Activated gamma-delta T cell treated with anti-CD3 and anti-CD28 coated beads, Interleukin-2, amount 50 U/mL, for 16 hours (primary cell): Measurements from ENCODE around the gene POLD1.
A peak's percentile ranks its signal among the peaks of the same experiment; 100 is the strongest.

Source experiments
- DNase-seq: peaks from one replicate; pipeline ENCODE4 v3.0.0-alpha.2; 2020; ENCODE audit warnings: low read depth

Gene POLD1

DNA sequence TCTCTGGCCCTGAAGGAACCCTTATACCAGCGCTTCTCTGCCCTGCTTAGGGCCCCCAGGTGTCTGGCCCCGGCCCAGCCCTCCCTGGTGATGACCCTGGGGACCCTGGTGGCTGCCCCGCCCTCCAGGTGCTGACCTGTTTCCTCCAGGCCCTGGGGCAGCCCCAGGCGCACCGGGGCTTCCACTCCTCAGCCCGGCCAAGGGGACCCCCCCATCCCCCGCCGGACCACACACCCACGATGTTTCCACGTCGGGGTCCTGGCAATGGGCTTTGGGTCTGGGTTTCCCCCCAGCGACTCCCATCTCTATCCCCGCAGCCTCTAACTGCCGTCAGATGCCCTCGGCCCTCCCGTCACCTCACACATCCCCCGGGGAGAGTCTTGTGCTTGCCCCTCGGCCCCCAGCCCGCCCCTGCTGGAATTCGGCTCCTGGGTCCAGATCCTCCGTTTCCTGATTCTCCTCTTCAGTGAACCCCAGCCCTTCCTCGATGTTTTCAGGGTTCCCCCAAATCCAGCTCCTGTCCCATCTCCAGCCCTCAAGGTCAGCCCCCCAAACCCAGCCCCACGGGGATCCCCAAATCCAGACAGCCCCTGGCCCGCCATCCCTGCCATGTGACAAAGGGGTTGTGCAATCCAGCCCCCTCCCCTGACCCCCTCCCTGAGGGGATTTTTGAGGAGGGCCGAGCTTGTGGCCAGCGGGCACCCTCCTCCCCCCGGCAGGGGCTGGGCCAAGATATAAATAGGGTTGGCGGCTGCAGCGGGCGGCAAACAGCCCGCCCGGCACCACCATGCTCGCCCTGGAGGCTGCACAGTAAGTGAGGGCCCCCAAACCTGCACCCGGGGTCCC is 34.3 kb downstream of the POLD1 start, which contains the start of gene SPIB:
Gene SPIB (plus strand): TSS at position 763 of the 846 bp plus-strand sequence. CDS start 25 bp downstream, at position 788.
- no peak for DNase-seq

DNA sequence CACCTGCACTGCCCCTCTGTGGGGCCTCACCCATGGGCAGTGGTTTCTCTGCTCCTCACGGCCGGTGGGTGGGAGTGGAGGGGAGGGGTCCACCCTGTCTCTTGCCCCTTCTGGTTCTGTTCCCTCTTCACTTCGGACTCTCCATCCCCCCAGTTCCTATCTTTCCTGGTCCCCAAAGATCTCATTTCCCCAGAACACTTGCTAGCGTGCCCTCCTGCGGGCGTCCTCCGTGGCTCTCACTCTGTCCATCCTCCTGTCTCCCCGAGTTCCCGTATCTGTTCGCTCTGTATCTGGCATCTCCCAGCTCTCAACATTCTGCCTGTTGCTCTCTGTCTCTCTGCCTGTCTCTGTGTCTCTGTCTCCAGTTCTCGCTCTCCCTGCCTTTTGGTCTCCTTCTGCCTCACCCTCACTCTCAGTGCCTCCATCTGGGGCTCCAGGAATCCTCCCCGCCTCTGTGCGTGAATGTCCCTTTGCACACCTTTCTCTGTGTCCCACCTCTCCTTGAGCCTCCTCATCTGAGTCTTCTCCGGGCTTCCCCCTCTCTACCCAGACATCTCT is 35.0 kb downstream of the POLD1 start:
- no peak for DNase-seq

DNA sequence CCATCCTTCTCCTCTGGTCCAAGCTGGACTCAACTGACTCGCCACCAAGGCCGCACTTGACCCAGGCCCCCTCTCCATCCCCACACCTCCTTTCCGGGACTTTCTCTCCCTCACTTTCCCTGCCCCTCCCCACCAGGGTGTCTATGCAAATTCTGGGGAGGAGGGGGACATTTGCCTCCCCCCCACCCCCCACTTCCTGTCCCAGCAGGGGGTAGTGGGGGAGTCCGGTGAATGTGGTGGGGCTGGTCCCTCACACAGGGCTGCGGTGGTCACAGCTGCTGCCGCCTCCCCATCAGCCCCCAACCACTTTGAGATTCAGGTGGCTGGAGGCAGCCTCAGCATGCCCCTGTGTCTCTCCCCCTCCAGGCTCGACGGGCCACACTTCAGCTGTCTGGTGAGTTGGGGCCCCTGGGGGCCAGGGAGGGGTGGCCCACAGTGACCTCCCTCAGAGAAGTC is 35.5 kb downstream of the POLD1 start:
- DNase-seq, result no peak

DNA sequence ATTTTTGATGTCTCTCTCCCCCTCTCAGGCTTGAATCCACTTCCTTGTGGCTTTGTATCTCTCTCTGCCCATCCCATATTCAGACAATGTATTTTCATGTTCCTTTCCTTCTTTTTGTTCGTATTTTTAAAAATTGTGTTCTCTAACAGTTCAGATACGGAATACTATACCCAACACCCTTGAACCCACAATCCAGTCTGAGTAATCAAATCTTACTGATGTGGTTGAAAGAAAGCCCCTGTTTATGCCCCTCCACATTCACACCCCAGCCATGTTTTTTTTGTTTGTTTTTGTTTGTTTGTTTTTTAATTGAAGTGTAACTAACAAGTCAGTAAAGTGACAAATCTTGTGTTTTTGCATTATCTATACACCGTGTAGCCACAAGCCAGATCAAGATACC is 36.0 kb downstream of the POLD1 start:
- DNase-seq, result no peak

DNA sequence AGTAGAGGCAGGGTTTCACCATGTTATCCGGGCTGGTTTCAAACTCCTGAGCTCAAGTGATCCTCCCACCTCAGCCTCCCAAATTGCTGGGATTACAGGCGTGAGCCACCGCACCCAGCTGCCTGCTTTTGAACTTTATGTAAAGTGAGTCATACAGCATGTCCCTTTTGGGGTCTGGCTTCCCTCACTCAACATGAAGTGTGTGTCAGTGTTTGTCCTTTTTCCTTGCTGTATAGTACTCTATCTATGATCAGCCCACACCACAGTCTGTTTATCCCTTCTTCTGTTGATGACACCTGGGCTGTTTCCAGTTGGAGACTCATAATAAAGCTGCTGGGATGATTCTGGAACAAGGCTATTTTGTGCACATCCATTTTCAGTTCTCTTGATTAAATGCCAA is 36.7 kb downstream of the POLD1 start:
- no peak for DNase-seq

DNA sequence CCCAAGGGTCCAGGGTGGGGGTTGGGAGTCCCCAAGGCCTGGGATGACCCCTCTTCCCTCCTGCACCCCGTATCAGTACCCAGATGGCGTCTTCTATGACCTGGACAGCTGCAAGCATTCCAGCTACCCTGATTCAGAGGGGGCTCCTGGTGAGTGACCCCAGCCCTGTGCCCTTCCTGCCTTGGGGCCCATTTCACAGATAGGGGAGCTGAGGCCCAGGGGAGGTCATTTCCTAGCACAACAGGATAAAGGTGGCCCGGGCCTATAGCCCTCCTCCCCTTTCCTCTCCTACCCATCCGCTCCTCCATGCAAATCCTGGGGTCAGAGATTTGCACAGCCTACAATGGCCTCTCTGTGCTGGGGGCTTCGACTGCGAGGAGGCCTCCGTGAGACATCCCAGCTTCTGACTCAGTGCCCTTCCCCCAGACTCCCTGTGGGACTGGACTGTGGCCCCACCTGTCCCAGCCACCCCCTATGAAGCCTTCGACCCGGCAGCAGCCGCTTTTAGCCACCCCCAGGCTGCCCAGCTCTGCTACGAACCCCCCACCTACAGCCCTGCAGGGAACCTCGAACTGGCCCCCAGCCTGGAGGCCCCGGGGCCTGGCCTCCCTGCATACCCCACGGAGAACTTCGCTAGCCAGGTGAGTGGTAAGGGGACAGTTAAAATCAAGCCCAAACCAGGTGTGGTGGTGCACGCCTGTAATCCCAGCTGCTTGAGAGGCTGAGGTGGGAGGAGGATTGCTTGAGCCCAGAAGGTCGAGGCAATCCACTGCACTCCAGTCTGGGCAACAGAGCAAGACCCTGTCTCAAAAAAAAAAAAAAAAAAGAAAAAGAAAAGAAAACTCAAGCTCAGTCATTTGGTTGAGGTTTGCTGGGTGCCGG is 38.5 kb downstream of the POLD1 start:
- DNase-seq, result no peak

DNA sequence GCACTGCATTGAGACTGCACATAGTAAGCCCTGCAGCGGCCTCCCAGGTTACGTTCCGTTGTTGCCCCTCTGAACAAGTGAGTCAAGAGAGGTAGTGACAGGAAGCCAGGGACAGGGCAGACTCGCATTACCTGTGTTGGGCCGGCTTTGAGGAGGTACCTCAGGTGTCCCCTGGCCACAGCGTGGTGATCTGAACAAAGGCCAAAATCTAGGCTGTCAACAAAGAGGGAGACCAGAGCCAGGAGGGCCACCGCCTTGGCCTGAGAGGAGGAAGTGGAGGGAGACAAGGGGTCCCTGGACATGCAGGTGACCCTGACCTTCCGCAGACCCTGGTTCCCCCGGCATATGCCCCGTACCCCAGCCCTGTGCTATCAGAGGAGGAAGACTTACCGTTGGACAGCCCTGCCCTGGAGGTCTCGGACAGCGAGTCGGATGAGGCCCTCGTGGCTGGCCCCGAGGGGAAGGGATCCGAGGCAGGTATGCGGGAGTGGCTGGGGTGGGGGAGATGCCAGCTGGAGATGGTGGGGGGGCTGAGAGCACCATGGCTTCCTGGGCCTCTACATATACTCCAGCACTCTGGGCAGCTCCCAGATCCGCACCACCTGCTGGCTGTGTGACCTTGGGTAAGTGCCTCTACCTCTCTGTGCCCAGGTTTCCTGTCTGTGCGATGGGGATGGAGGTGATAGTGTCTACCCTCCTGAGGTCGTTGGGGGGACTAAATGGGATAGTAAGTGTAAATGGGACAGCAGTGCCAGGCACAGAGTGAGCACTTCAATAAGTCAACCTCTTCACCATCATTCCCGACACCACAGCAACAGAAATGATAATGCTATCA is 39.3 kb downstream of the POLD1 start:
- DNase-seq, result no peak

DNA sequence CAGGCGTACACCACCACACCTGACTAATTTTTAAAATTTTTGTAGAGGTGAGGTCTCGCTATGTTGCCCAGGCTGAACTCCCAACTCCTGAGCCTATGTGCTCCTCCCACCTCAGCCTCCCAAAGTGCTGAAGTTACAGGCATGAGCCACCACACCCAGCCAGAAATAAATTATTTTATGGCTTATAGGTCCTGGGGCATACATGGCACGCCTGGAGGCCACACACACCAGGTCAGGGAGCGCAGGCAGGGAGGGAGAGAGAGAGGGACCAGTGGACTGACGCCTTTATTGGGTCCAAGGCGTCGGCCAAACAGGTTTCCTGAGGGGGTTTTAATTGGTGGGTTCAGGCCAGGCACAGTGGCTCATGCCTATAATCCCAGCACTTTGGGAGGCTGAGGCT is 41.4 kb downstream of the POLD1 start:
- no peak for DNase-seq

DNA sequence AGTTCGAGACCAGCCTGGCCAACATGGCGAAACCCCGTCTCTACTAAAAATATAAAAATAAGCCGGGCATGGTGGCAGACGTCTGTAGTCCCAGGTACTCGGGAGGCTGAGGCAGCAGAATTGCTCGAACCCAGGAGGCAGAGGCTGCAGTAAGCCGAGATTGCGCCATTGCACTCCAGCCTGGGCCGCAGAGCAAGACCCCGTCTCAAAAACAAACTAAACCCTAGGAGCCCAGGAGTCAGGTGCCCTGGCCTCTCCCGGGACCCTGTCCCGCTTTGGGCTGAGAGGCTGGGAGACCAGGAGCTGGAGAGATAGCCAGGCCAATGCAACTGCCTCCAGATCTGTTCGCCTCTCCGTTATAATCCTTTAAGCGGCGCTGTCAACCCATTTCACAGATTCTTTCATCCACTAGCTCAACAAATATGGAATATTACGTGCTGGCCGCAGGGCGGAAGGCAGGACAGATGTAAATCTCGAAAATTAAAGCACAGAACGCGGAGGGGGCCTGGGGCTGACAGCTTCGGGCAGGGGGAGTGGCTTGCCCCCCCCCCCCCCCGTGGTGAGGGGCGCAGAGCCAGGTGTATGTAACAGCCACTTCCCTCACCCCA is 43.3 kb downstream of the POLD1 start:
- DNase-seq, result no peak

DNA sequence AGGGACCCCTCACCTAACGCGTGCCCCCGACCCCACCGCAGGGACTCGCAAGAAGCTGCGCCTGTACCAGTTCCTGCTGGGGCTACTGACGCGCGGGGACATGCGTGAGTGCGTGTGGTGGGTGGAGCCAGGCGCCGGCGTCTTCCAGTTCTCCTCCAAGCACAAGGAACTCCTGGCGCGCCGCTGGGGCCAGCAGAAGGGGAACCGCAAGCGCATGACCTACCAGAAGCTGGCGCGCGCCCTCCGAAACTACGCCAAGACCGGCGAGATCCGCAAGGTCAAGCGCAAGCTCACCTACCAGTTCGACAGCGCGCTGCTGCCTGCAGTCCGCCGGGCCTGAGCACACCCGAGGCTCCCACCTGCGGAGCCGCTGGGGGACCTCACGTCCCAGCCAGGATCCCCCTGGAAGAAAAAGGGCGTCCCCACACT is 43.9 kb downstream of the POLD1 start:
- DNase-seq, result no peak

DNA sequence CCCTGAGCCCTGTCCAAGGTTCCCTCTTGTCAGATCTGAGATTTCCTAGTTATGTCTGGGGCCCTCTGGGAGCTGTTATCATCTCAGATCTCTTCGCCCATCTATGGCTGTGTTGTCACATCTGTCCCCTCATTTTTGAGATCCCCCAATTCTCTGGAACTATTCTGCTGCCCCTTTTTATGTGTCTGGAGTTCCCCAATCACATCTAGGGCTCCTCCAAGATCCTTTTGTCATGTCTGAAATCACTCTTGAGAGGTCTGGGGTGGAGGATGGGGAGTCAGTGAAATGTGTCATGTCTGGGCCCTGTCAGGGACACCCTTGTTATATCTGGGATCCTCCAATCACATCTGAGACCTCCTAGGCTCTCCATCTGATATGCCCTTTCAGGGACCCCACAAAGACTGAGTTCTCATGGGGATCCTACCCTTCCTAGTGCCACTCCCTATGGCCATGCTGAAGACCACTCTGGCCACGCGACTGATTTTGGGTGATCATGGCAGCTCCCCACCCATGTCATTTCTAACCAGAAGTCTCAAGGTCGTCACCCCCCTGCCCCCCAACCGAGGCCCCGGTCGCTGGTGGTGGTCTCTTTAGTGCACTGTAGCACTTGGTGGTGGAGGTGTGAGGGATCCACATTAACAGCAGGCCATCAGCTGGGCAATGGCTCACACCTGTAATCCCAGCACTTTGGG is 44.8 kb downstream of the POLD1 start:
- no peak for DNase-seq

DNA sequence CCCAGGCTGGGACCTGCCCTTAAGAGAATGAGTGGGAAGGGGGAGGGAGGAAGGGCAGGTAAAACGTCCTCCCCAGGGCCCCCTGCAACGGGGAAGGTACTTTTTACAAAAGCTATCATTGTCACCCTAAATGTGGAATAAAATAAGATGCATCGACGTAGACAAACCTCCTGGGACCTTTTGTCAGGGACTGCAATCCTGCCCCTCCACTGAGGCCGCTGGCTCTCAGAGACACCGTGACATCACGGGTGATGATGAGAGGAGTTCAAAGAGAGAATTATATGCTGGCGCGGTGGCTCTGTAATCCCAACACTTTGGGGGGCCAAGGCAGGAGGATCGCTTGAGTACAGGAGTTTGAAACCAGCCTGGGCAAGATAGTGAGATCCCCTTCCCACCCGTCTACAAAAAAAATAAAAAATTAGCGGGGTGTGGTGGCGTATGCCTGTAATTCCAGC is 46.8 kb downstream of the POLD1 start:
- no peak for DNase-seq

DNA sequence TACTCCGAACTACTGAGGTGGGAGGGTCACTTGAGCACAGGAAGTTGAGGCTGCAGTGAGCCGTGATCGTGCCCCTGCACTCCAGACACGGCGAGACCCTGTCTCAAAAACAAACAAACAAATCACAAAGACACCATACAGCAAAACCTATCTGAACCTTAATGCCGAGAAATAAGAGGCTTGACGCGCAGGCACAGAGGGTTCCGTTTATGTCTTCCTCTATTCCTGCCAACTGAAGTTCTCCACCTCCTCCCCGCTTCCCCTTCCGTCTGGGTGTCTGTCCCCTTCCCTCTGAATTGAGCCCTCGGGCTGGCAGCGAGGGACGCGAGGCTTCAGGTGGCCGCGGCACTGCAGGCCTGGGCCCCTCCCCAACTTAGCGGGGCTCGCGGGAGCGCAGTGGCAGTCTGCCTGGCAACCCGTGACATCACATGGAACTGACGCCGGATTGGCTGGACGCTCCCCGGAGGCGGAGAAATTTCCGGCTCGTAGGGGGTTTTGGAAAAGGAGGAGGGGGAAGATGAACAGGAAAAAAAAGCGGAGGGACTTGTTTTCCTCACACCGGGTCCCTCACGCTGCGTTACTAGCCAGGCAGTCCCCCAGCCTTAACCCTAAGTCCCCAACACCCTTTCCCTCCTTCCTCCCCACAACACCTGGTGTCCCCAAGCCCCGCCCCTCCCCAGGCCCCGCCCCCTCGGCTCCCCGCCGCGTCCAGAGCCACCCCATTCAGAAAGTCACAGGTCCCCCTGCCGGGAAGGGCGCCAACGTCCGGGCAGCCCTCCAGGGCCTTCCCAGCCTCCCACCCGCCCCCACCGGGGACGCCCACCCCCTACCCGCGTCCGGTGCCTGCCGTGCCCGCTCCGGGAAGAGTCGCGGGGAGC is 47.4 kb downstream of the POLD1 start:
- DNase-seq, result peak; percentile 70

DNA sequence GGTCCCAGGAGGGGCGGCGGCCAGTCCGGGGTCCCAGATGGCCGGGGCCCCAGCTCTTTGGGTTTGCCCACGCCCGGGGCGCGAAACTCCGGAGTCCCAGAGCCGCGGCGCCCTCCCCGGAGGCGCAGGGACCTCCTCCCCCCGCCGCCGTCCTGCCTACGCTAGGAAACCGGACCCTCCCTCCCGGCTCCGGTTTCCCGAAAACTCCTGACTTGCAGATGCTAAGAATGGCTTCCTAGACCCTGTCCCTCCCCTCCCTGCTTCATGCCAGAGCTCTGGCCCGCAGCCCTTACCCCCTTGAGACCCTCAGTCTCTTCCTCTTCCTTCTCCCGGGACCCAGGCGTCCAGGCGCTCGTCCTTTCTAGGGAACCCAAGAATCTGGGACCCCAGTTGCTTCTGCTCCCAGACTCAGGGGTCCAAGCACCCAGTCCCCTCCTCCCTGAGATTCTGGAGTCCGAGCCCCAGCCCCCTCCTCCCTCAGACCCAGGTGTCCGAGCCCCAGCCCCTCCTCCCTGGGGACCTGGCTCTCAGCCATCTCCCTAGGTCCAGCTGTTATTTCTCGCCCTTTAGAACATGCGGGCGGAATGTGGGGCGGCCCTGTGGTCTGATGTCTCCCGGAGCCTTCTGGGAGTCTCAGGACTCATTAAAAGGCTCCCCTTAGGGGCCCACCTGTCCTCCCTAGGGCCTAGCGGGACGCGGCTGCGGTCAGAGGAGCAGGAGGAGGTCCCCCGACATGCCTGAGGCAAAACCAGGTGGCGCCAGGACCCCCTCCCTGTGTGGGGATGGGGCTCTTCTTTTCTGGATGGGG is 48.3 kb downstream of the POLD1 start, which contains the start of gene MYBPC2:
Gene MYBPC2 (plus strand): TSS at position 672 of the 808 bp plus-strand sequence. CDS start 62 bp downstream, at position 734.
- no peak for DNase-seq

DNA sequence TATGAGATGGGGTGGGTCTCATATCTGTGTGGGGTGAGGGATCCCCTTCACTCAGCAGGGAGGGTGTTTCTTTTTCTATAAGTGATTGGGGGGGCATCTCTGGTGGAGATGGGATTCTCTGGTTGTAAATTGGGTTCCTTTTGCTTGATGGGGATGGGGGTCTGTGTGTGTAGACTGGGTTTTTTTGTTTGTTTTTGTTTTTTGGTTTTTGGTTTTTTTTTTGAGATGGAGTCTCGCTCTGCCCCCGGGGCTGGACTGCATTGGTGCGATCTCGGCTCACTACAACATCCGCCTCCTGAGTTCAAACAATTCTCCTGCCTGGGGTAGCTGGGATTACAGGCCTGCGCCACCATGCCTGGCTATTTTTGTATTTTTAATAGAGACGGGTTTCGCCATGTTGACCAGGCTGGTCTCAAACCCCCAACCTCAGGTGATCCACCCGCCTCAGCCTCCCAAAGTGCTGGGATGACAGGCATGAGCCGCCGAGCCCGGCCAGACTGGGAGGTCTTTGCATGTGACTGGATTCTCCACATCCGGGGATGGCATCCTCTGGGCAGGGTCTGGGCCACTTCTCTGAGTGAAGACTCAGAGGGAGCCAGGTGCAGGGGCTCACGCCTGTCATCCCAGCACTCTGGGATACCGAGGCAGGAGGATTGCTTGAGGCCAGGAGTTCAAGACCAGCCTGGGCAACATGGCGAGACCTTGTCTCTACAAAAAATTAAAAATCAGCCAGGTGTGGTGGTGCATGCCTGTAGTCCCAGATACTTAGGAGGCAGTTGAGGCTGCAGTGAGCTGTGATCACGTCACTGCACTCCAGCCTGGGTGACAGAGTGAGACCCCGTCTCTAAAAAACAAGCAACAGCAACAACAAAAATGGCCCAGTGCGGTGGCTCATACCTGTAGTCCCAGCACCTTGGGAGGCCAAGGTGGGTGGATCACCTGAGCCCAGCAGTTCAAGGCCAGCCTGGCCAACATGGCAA is 49.3 kb downstream of the POLD1 start:
- no peak for DNase-seq

DNA sequence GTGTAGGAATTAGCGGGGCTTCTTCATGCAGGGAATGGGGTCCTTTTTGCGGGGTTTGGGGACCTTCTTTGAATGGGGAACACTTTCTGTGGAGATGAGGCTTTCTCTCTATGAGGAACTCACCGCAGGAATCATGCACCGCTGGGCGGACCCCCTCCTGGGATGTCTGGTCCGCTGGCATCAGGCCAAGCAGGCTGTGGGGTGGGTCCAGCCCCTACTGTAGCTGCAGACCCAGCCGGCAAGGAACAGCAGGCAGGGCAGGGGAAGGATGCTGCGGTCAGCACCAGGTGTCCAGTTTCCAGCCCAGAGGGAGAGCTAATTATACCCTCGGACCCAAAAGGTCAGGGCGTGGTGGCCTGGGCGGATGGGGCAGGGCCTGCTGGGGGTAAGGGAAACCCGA is 50.4 kb downstream of the POLD1 start:
- no peak for DNase-seq

DNA sequence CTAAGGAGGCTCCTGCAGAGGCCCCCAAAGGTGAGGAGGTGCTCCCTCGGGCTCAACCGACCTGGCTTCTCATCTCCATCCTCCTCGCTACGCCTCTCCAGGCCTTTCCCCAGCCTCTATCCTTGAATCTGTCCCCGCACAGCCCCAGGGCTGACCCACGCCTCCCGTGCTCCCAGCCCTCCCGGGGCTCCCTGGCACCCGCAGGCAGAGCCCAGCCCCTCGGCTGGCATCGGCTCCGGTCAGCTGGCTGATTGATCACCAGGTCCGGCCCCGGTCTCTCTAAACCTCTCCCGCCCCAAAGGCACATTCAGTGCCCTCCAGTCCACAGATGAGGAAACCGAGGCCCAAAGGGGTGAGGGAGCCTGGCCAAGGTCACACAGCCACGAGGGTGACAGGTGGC is 51.1 kb downstream of the POLD1 start:
- DNase-seq, result no peak
